SKM-1 (cell line): ENCODE results near the gene HBA1.
"Not testable (repeated sequence)": the region's sequence is repeated elsewhere in the genome, so short reads cannot be mapped to it uniquely, and the experiment has no call there.

ENCODE experiments used
- DNase-seq: peaks from one replicate; lab custom pipeline; 2025; ENCODE audit not compliant: unreplicated experiment; lab: John Stamatoyannopoulos, UW

The HBA1 gene

DNA sequence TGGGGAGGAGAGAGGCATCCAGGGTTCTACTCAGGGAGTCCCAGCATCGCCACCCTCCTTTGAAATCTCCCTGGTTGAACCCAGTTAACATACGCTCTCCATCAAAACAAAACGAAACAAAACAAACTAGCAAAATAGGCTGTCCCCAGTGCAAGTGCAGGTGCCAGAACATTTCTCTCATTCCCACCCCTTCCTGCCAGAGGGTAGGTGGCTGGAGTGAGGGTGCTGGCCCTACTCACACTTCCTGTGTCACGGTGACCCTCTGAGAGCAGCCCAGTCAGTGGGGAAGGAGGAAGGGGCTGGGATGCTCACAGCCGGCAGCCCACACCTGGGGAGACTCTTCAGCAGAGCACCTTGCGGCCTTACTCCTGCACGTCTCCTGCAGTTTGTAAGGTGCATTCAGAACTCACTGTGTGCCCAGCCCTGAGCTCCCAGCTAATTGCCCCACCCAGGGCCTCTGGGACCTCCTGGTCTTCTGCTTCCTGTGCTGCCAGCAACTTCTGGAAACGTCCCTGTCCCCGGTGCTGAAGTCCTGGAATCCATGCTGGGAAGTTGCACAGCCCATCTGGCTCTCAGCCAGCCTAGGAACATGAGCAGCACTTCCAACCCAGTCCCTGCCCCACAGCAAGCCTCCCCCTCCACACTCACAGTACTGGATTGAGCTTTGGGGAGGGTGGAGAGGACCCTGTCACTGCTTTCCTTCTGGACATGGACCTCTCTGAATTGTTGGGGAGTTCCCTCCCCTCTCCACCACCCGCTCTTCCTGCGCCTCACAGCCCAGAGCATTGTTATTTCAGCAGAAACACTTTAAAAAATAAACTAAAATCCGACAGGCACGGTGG is 2.3 kb upstream of the HBA1 start:
- DNase-seq = not testable (repeated sequence)

DNA sequence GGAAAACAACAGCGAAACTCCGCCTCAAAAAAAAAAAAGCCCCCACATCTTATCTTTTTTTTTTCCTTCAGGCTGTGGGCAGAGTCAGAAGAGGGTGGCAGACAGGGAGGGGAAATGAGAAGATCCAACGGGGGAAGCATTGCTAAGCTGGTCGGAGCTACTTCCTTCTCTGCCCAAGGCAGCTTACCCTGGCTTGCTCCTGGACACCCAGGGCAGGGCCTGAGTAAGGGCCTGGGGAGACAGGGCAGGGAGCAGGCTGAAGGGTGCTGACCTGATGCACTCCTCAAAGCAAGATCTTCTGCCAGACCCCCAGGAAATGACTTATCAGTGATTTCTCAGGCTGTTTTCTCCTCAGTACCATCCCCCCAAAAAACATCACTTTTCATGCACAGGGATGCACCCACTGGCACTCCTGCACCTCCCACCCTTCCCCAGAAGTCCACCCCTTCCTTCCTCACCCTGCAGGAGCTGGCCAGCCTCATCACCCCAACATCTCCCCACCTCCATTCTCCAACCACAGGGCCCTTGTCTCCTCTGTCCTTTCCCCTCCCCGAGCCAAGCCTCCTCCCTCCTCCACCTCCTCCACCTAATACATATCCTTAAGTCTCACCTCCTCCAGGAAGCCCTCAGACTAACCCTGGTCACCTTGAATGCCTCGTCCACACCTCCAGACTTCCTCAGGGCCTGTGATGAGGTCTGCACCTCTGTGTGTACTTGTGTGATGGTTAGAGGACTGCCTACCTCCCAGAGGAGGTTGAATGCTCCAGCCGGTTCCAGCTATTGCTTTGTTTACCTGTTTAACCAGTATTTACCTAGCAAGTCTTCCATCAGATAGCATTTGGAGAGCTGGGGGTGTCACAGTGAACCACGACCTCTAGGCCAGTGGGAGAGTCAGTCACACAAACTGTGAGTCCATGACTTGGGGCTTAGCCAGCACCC is 1.2 kb upstream of the HBA1 start:
- no peak for DNase-seq

DNA sequence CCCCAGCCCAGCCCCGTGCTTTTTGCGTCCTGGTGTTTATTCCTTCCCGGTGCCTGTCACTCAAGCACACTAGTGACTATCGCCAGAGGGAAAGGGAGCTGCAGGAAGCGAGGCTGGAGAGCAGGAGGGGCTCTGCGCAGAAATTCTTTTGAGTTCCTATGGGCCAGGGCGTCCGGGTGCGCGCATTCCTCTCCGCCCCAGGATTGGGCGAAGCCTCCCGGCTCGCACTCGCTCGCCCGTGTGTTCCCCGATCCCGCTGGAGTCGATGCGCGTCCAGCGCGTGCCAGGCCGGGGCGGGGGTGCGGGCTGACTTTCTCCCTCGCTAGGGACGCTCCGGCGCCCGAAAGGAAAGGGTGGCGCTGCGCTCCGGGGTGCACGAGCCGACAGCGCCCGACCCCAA is 474 bp upstream of the HBA1 start:
- DNase-seq = not testable (repeated sequence)

DNA sequence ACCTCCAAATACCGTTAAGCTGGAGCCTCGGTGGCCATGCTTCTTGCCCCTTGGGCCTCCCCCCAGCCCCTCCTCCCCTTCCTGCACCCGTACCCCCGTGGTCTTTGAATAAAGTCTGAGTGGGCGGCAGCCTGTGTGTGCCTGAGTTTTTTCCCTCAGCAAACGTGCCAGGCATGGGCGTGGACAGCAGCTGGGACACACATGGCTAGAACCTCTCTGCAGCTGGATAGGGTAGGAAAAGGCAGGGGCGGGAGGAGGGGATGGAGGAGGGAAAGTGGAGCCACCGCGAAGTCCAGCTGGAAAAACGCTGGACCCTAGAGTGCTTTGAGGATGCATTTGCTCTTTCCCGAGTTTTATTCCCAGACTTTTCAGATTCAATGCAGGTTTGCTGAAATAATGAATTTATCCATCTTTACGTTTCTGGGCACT is 928 bp downstream of the HBA1 start:
- DNase-seq = peak; percentile 100

DNA sequence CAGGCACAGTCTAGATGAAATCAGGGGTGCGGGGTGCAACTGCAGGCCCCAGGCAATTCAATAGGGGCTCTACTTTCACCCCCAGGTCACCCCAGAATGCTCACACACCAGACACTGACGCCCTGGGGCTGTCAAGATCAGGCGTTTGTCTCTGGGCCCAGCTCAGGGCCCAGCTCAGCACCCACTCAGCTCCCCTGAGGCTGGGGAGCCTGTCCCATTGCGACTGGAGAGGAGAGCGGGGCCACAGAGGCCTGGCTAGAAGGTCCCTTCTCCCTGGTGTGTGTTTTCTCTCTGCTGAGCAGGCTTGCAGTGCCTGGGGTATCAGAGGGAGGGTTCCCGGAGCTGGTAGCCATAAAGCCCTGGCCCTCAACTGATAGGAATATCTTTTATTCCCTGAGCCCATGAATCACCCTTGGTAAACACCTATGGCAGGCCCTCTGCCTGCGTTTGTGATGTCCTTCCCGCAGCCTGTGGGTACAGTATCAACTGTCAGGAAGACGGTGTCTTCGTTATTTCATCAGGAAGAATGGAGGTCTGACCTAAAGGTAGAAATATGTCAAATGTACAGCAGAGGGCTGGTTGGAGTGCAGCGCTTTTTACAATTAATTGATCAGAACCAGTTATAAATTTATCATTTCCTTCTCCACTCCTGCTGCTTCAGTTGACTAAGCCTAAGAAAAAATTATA is 1.6 kb downstream of the HBA1 start:
- DNase-seq = no peak

DNA sequence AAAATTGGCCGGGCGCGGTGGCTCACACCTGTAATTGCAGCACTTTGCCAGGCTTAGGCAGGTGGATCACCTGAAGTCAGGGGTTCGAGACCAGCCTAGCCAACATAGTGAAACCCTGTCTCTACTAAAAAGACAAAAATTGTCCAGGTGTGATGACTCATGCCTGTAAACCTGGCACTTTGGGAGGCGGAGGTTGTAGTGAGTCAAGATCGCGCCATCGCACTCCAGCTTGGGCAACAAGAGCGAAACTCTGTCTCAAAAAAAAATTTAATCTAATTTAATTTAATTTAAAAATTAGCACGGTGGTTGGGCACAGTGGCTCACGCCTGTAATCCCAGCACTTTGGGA is 2.2 kb downstream of the HBA1 start:
- DNase-seq = no peak

DNA sequence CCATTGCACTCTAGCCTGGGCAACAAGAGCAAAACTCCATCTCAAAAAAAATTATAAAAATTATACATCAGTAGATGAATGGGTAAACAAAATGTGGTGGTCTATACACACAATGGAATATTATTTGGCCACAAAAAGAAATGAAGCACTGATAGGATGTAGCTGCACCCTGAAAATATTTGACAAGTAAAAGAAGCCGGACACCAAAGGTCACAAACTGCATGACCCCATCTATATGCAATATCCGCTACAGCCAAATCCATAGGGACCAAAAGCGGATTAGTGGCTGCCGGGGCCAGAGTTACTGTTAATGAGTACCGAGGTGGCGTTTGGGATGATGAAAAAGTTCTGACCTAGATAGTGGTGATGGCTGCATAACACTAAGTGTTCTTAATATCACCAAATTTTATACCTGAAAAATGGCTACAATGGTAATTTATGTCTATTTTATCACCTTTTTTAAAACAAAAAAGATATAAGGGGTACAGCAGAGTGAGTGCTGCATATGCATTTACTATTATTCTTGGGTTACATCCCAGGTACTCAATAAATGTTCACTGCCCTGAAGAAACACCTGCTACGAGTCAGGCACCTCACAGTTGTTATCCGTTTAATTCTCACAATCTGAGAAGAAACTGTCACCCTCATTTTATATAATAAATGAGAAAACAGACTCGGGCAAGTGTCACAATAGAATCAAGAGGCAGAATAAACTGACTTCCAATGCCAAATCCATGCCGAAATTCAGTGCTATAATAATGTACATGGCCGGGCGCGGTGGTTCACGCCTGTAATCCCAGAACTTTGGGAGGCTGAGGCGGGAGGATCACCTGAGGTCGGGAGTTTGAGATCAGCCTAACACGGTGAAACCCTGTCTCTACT is 3.0 kb downstream of the HBA1 start:
- no peak for DNase-seq

DNA sequence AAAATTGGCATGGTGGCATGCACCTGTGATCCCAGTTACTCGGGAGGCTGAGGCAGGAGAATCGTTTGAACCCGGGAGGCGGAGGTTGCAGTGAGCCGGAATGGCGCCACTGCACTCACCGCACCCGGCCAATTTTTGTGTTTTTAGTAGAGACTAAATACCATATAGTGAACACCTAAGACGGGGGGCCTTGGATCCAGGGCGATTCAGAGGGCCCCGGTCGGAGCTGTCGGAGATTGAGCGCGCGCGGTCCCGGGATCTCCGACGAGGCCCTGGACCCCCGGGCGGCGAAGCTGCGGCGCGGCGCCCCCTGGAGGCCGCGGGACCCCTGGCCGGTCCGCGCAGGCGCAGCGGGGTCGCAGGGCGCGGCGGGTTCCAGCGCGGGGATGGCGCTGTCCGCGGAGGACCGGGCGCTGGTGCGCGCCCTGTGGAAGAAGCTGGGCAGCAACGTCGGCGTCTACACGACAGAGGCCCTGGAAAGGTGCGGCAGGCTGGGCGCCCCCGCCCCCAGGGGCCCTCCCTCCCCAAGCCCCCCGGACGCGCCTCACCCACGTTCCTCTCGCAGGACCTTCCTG is 3.7 kb downstream of the HBA1 start, which contains the start of gene HBQ1:
Gene HBQ1 (plus strand): TSS at position 359 of the 575 bp plus-strand sequence. CDS start 28 bp downstream, at position 387.
- DNase-seq = no peak

DNA sequence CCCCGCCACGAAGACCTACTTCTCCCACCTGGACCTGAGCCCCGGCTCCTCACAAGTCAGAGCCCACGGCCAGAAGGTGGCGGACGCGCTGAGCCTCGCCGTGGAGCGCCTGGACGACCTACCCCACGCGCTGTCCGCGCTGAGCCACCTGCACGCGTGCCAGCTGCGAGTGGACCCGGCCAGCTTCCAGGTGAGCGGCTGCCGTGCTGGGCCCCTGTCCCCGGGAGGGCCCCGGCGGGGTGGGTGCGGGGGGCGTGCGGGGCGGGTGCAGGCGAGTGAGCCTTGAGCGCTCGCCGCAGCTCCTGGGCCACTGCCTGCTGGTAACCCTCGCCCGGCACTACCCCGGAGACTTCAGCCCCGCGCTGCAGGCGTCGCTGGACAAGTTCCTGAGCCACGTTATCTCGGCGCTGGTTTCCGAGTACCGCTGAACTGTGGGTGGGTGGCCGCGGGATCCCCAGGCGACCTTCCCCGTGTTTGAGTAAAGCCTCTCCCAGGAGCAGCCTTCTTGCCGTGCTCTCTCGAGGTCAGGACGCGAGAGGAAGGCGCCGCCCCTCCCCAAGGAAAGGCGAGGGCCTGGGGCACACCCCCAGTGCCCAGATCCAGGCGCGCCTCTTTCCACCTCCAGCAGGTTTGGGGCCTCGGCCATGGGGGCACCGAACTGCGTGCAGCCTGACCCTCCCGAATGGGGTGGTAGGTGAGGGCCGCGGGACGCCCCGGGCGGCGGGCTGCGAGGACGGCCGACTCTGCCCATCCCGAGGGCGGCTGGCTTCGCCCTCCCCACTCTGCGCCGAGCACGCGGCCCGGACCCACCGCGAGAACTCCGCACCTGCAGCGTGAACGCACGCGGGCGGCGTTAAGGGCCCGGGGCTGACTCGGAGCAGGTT is 4.4 kb downstream of the HBA1 start:
- DNase-seq = peak; percentile 49

DNA sequence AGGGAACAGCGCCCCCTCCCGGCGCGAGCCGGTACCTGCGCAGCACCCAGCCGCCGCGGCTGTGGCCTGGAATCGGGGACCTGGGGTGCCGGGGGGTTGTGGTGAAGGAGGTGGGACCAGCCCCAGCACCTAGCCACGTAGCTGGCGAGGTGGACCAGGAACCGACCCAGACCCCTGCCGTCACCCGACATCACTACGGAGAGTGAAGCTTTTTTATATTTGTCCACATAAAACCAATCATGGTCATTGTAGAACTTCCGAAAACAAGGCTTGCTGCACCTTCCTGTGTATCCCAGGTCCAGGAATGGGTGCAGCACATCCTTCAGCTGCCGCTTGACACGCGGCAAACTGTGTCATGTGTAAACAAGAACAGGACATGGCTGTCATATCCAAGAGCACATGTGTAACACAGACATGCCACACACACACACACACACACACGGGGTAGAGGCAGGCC is 5.1 kb downstream of the HBA1 start:
- DNase-seq = no peak

DNA sequence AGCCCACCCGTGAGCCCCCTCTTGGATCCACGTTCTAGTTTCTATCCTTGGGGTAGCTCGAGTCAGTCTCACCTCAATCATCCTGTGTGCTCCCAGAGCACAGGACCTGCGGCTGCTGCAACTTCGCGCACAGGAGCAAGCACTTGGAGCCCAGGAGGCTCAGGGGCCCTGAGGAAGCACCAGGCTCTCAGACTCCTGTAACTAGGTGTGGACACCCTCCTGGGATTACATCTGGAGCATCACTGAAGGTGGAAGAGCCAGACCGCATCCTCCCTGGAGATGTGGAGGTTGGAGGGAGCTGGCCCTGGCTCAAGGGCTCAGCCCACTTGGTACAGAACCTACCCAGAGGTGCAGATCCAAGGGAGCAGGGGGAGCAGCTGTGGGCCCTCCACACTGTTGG is 6.5 kb downstream of the HBA1 start:
- no peak for DNase-seq

DNA sequence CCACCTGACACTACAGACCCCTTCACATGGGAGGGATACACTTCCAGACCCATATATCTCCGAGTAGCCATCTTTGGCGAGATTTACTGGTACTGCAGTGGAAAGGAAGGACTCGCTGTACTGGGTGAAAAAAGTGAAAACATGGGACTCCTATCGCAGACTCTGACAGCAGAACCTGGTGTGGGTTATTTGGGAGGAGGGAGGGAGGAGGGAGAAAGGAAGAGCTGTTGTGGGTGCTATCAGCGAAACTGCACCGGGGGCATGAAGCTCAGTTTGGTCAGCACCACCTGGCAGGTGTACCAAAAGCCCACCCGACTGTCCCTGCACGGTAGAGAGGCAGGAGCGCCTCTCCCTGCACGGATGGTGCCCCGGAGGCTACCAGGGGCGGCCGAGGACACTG is 8.7 kb downstream of the HBA1 start:
- DNase-seq = no peak

DNA sequence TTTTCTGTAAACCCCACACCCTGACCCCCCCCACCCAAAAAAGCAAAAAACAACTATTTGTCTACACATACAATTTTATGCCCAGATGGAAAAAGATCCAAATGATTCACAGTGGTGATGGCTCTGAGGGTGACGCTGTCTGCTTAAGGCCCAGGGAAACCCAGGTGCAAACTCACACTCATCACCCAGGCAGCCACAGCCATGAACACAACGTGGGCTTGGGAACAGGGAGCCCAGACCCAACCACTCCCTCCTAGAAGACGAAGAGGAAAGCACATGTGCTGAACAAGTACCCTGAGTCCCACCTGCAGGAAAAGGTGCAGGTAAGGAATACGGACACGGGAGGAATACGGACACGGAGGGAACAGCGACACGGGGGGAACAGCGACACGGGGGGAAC is 9.2 kb downstream of the HBA1 start:
- DNase-seq = no peak

DNA sequence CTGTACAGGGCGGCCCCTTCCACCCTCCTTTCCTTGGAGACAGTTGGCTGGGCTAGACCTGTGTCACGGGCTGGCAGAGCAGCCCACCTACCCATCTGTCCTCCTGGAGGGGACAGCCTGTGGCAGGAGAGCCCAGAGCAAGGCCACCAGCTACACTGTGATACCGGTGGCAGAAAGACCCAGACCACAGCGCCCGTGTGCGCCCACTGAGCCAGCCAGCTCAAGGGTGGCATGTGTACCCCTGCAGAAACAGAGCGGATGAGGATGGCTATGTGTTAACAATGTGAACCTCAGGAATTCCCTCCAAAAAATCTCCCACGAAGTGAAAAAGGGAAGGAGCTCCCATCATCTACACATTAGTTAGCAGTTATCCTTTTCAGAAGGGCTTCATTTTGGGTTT is 10.8 kb downstream of the HBA1 start:
- no peak for DNase-seq

DNA sequence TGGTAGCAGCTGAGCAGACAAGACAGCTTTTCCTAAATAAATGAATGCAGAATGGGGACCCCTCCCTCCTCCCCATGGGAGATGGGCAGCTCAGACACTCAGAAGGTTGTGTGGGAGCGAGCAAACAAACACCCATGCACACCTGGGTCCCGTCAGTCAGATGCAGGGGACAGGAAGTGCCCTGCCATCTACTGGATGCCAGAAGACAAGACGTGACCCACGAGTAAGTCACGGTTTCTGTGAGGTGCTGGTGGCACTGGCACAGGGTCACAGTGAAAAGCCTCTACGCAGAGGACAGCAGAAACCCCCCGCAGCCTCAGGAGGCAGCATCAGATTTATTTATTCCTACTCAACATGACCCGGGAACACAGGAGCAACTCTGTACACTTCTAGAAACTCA is 12.2 kb downstream of the HBA1 start:
- DNase-seq = no peak

DNA sequence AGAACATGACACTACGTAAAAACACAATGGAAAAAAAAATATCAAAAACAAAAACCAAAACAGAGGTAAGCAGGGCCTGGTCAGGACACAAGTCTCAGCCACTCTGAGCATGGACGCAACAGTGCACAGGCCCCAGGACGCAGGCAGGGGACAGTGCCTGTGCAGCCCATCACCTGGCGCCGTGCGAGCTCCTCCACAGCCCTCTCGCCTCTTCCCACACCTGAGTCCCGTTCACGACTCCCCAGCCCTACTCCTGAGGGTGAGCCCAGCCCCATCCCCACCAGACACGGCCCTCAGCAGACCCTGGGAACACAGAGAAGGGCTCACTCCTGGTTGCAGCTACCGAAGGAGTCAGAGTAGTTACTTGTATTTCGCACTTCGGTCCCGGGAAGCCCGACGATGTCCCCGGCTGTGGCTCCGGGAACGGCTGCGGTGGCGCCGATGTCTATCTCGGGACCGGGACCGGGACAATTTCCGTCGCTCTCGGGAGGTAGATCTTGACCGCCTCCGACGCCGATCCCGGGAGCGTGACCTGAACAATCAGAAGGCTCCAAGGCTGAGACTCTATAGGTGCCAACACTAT is 13.2 kb downstream of the HBA1 start:
- no peak for DNase-seq

DNA sequence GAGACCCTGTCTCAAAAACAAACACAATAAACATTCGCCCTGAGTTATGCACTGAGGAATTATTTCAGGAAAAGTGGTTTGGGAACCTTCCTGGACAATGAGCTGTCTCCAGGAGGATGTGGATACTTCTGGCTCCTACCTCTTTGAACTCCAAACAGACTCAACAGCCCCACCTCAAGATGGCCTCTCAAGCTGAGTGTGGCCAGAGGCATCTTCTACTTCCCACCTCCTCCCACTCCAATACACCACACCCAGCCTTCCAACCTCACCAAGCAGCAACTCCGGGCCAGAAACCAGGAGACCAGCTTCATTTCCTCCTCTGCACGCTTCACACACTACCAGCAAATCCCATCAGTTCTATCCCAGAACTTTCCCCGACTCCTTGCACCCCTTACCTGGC is 15.4 kb downstream of the HBA1 start:
- DNase-seq = no peak

DNA sequence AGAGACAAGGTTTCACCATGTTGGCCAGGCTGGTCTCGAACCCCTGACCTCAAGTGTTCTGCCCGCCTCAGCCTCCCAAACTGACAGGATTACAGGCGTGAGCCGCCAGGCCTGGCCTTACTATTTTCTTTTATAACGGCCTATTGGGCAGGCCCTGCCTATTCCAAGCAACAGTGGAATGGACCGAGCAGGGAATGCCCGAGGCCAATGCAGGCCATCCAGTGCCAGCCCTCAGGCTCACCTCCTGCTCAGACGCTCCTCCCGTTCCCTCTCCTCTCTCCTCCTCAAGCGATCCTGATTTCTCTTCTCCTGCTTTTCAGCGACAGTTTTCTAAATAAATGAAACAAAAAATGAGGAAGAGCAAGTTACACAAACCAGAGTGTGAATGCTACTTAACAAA is 16.2 kb downstream of the HBA1 start:
- DNase-seq = no peak

DNA sequence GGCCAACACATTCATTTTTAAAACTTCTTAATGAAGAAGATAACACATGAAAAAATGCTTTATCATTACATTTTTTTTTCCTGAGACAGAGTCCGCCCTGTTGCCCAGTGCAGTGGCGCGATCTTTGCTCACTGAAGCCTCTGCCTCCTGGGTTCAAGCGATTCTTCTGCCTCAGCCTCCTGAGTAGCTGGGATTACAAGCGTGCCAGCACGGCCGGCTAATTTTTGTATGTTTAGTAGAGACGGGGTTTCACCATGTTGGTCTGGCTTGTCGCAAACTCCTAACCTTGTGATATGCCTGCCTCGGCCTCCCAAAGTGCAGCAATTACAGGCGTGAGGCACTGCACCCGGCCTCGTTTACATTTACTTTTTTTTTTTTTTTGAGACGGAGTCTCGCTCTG is 17.0 kb downstream of the HBA1 start:
- DNase-seq = no peak
